Measurements from ENCODE around the gene PCNT.
"Not testable (repeated sequence)": the region's sequence is repeated elsewhere in the genome, so short reads cannot be mapped to it uniquely, and the experiment has no call there.

The PCNT gene

GRCh38 chr21:46363698-46364097, 39.7 kb downstream of the PCNT start:
- DNase-seq = no peak

GRCh38 chr21:46366091-46366490, 42.1 kb downstream of the PCNT start:
- DNase-seq = no peak

- no peak for DNase-seq
Measured at GRCh38 chr21:46366561-46366960, 42.6 kb downstream of the PCNT start.

GRCh38 chr21:46366966-46367365, 43.0 kb downstream of the PCNT start:
- no peak for DNase-seq

GRCh38 chr21:46368533-46369285, 44.8 kb downstream of the PCNT start:
- no peak for DNase-seq

GRCh38 chr21:46369520-46370235, 45.7 kb downstream of the PCNT start:
- no peak for DNase-seq

- no peak for DNase-seq
Measured at GRCh38 chr21:46371204-46372013, 47.5 kb downstream of the PCNT start.

GRCh38 chr21:46372014-46372485, 48.1 kb downstream of the PCNT start:
- DNase-seq = no peak

GRCh38 chr21:46372947-46373346, 49.0 kb downstream of the PCNT start:
- DNase-seq = not testable (repeated sequence)

- DNase-seq = no peak
Measured at GRCh38 chr21:46374761-46375389, 50.9 kb downstream of the PCNT start.

GRCh38 chr21:46375560-46376230, 51.7 kb downstream of the PCNT start:
- no peak for DNase-seq

- no peak for DNase-seq
Measured at GRCh38 chr21:46376231-46376628, 52.3 kb downstream of the PCNT start.

- DNase-seq = no peak
Measured at GRCh38 chr21:46376856-46377453, 53.0 kb downstream of the PCNT start.

- no peak for DNase-seq
Measured at GRCh38 chr21:46377789-46378188, 53.8 kb downstream of the PCNT start.

- DNase-seq = no peak
Measured at GRCh38 chr21:46379105-46379504, 55.1 kb downstream of the PCNT start.

- no peak for DNase-seq
Measured at GRCh38 chr21:46379691-46380090, 55.7 kb downstream of the PCNT start.

GRCh38 chr21:46381541-46381940, 57.6 kb downstream of the PCNT start:
- no peak for DNase-seq

- no peak for DNase-seq
Measured at GRCh38 chr21:46384556-46384955, 60.6 kb downstream of the PCNT start.

GRCh38 chr21:46385846-46386733, 62.1 kb downstream of the PCNT start:
- no peak for DNase-seq

- DNase-seq = no peak
Measured at GRCh38 chr21:46386734-46387088, 62.8 kb downstream of the PCNT start.
